ENCODE data around the gene NOS1AP.
"Not testable (repeated sequence)": the region's sequence is repeated elsewhere in the genome, so short reads cannot be mapped to it uniquely, and the experiment has no call there.

Gene NOS1AP

GRCh38 chr1:162042361-162042760 lies 27.1 kb upstream of the NOS1AP start:
- TF ChIP-seq ELF4 (IDR thresholded peaks at IDR 0.05), result no peak
- no peak for TF ChIP-seq SP1 (IDR thresholded peaks at IDR 0.05)
- TF ChIP-seq SUZ12 (IDR thresholded peaks at IDR 0.05), result no peak
- TF ChIP-seq FOXA1 (IDR thresholded peaks at IDR 0.05), result no peak
- TF ChIP-seq TARDBP (IDR thresholded peaks at IDR 0.05), result no peak
- no peak for TF ChIP-seq NFRKB (IDR thresholded peaks at IDR 0.05)
- TF ChIP-seq BHLHE40 (IDR thresholded peaks at IDR 0.05; ENCODE audit: borderline replicate concordance), result no peak
- TF ChIP-seq L3MBTL2 (conservative IDR thresholded peaks at IDR 0.05), result no peak
- TF ChIP-seq CTBP1 (IDR thresholded peaks at IDR 0.05; ENCODE audit: borderline replicate concordance), result no peak
- TF ChIP-seq ZNF384 (IDR thresholded peaks at IDR 0.05), result no peak
- TF ChIP-seq ARNT (IDR thresholded peaks at IDR 0.05), result no peak
- TF ChIP-seq LEF1 (IDR thresholded peaks at IDR 0.05; ENCODE audit: borderline replicate concordance), result no peak
- no peak for TF ChIP-seq PKNOX1 (IDR thresholded peaks at IDR 0.05)
- no peak for TF ChIP-seq FOXM1 (IDR thresholded peaks at IDR 0.05; ENCODE audit: borderline replicate concordance)
- TF ChIP-seq FOXK2 (IDR thresholded peaks at IDR 0.05), result no peak
- TF ChIP-seq HDGF (IDR thresholded peaks at IDR 0.05; ENCODE audit: borderline replicate concordance), result no peak
- ChIA-PET POLR2A (no interaction called here), CTCF (no interaction called here)
- DNase-seq (ENCODE audit: extremely low spot score), result no peak

GRCh38 chr1:162046921-162047320 lies 22.6 kb upstream of the NOS1AP start:
- no peak for TF ChIP-seq FOXK2 (IDR thresholded peaks at IDR 0.05)
- no peak for TF ChIP-seq CTBP1 (IDR thresholded peaks at IDR 0.05; ENCODE audit: borderline replicate concordance)
- TF ChIP-seq PKNOX1 (IDR thresholded peaks at IDR 0.05), result no peak
- no peak for TF ChIP-seq HDGF (IDR thresholded peaks at IDR 0.05; ENCODE audit: borderline replicate concordance)
- no peak; the same call in 1 of the 2 replicates for TF ChIP-seq ELF4 (IDR thresholded peaks at IDR 0.05)
- no peak for TF ChIP-seq ZNF384 (IDR thresholded peaks at IDR 0.05)
- TF ChIP-seq TARDBP (IDR thresholded peaks at IDR 0.05), result no peak
- TF ChIP-seq NFRKB (IDR thresholded peaks at IDR 0.05), result no peak
- no peak for TF ChIP-seq ARNT (IDR thresholded peaks at IDR 0.05)
- no peak for TF ChIP-seq L3MBTL2 (conservative IDR thresholded peaks at IDR 0.05)
- TF ChIP-seq FOXM1 (IDR thresholded peaks at IDR 0.05; ENCODE audit: borderline replicate concordance), result no peak
- no peak for TF ChIP-seq BHLHE40 (IDR thresholded peaks at IDR 0.05; ENCODE audit: borderline replicate concordance)
- no peak for TF ChIP-seq SUZ12 (IDR thresholded peaks at IDR 0.05)
- no peak for DNase-seq (ENCODE audit: extremely low spot score)
- ChIA-PET POLR2A (no interaction called here), CTCF (no interaction called here)

DNA sequence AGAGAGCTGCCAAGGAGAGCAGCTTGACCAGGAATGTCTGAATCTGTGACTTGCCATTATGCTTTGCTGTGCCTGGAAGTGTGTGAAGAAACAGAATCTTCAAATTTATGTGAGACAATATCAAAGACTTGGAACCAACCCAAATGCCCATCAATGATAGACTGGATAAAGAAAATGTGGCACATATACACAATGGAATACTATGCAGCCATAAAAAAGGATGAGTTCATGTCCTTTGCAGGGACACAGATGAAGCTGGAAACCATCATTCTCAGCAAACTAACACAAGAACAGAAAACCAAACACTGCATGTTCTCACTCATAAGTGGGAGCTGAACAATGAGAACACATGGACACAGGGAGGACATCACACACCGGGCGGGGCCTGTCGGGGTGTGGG lies 15.5 kb upstream of the NOS1AP start:
- POLR2A ChIA-PET; DNase-seq (ENCODE audit: extremely low spot score); CTCF ChIA-PET: not testable (repeated sequence)

- DNase-seq (ENCODE audit: extremely low spot score), result no peak
- CTCF ChIA-PET, result no interaction called here
- TF ChIP-seq TARDBP (IDR thresholded peaks at IDR 0.05) (no peak), ZNF384 (IDR thresholded peaks at IDR 0.05) (no peak), L3MBTL2 (conservative IDR thresholded peaks at IDR 0.05) (no peak)
- POLR2A ChIA-PET, result no interaction called here
Measured at GRCh38 chr1:162055062-162055461, 14.4 kb upstream of the NOS1AP start.

GRCh38 chr1:162056043-162056442 lies 13.4 kb upstream of the NOS1AP start:
- POLR2A ChIA-PET, result no interaction called here
- peak; percentile 86 for DNase-seq (ENCODE audit: extremely low spot score)
- CTCF ChIA-PET, result interaction anchor here (0.5 to 1.3 kb wide), 15 partner anchors 8 to 549 kb away, joined by 3 to 8 read pairs (median 3); no protein-coding TSS in a partner anchor
- TF ChIP-seq ZNF384 (IDR thresholded peaks at IDR 0.05), result no peak
- 0 out of 2 replicates have a peak, but pooled peaks have one; percentile 6 for TF ChIP-seq ARNT (IDR thresholded peaks at IDR 0.05)

DNA sequence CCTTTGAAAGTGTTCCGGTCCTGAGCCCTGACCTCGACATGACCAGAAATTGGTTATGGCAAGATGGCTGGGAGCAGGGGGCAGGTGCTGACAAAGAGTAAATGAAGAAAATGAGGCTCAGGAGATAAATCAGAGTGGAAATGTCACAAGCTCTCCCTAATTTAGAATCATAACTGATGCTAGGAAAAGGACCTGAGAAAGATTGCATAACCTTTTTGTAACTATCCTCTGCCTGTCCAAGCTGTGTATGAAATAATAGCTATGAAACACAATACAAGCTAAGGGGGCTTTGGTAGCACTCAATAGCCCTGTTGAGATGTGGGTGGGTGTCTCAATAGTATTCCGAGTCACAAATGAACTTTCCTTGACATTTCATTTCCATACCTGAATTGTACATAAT lies 12.9 kb upstream of the NOS1AP start:
- no peak for DNase-seq (ENCODE audit: extremely low spot score)
- TF ChIP-seq ELF4 (IDR thresholded peaks at IDR 0.05) (no peak), FOXA1 (IDR thresholded peaks at IDR 0.05) (no peak), ZNF384 (IDR thresholded peaks at IDR 0.05) (no peak), ARNT (IDR thresholded peaks at IDR 0.05) (no peak), BHLHE40 (IDR thresholded peaks at IDR 0.05; ENCODE audit: borderline replicate concordance) (no peak), PKNOX1 (IDR thresholded peaks at IDR 0.05) (no peak), TARDBP (IDR thresholded peaks at IDR 0.05) (no peak), HDGF (IDR thresholded peaks at IDR 0.05; ENCODE audit: borderline replicate concordance) (no peak), LEF1 (IDR thresholded peaks at IDR 0.05; ENCODE audit: borderline replicate concordance) (no peak), NFRKB (IDR thresholded peaks at IDR 0.05) (no peak), FOXK2 (IDR thresholded peaks at IDR 0.05) (no peak), L3MBTL2 (conservative IDR thresholded peaks at IDR 0.05) (no peak), SP1 (IDR thresholded peaks at IDR 0.05) (no peak), SUZ12 (IDR thresholded peaks at IDR 0.05) (no peak), FOXM1 (IDR thresholded peaks at IDR 0.05; ENCODE audit: borderline replicate concordance) (no peak), CTBP1 (IDR thresholded peaks at IDR 0.05; ENCODE audit: borderline replicate concordance) (no peak)
- ChIA-PET POLR2A (no interaction called here), CTCF (interaction anchor here (0.5 to 1.3 kb wide), 14 partner anchors 7 to 549 kb away, joined by 3 to 8 read pairs (median 3); no protein-coding TSS in a partner anchor)

DNA sequence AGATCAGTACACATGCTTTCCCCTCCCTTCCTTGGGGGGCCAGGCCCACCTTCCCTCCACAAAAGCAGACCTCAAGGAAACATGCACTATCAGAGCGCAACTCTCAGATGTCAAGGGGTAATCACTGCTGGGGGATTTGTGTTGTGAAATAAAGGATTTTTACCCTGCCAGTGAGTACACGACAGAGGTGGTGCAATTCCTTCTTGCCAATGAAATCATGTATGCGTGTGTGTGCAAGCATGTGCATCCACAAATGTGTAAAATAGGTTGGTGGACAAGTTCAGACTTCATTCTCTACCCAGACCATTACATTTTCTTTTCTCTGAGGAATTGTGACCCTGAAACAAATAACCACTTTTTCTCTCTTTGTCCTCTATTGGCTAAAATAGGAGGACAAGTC lies 9.8 kb upstream of the NOS1AP start:
- no peak for DNase-seq (ENCODE audit: extremely low spot score)
- ChIA-PET CTCF (no interaction called here), POLR2A (no interaction called here)
- TF ChIP-seq TARDBP (IDR thresholded peaks at IDR 0.05) (no peak), NFRKB (IDR thresholded peaks at IDR 0.05) (no peak), ELF4 (IDR thresholded peaks at IDR 0.05) (no peak), PKNOX1 (IDR thresholded peaks at IDR 0.05) (no peak), LEF1 (IDR thresholded peaks at IDR 0.05; ENCODE audit: borderline replicate concordance) (no peak), ARNT (IDR thresholded peaks at IDR 0.05) (no peak), FOXA1 (IDR thresholded peaks at IDR 0.05) (no peak), CTBP1 (IDR thresholded peaks at IDR 0.05; ENCODE audit: borderline replicate concordance) (no peak), BHLHE40 (IDR thresholded peaks at IDR 0.05; ENCODE audit: borderline replicate concordance) (no peak), SUZ12 (IDR thresholded peaks at IDR 0.05) (no peak), FOXM1 (IDR thresholded peaks at IDR 0.05; ENCODE audit: borderline replicate concordance) (no peak), FOXK2 (IDR thresholded peaks at IDR 0.05) (no peak), SP1 (IDR thresholded peaks at IDR 0.05) (no peak), HDGF (IDR thresholded peaks at IDR 0.05; ENCODE audit: borderline replicate concordance) (no peak), L3MBTL2 (conservative IDR thresholded peaks at IDR 0.05) (no peak)
